CD14-positive monocyte (primary cell): ENCODE measurements around the gene PITPNB. TPM values are rescaled to one million over a fixed set of nuclear protein-coding genes. Genes with fewer than 3 reads are reported as not detected.

Experiments
- DNase-seq, 3 donors: peaks; one replicate each; pipeline ENCODE4 v3.0.0-alpha.2; 2011 to 2022
- H2AFZ ChIP-seq: 2 replicates; pipeline ENCODE4 v1.6.0; 2012; ENCODE audit warnings: mild to moderate bottlenecking, low read depth, low read length, inconsistent platforms; ENCODE audit not compliant: insufficient read depth, poor library complexity, severe bottlenecking
- H3K27ac ChIP-seq, 2 donors: 1 replicate in 1 of 2; 2 replicates in 1 of 2; pipeline ENCODE4 v1.5.1; 2012 to 2013; ENCODE audit warnings: low read length in 2 of 2, control low read depth in 1 of 2, inconsistent platforms in 1 of 2, low read depth in 1 of 2, mild to moderate bottlenecking in 1 of 2
- H3K27me3 ChIP-seq, 2 donors: one replicate each; pipeline versions ENCODE4 v1.6.0 to v1.6.1; 2011 to 2013; ENCODE audit warnings: low read length in 2 of 2; ENCODE audit not compliant: control insufficient read depth in 2 of 2, insufficient read depth in 2 of 2
- H3K36me3 ChIP-seq, 2 donors: replicated peaks in 1 of 2; 1 replicate in 1 of 2; 2 replicates in 1 of 2; pipeline versions ENCODE4 v1.5.1 to v1.6.1; 2012 to 2013; ENCODE audit warnings: low read length in 2 of 2, control low read depth in 1 of 2, inconsistent platforms in 1 of 2, mild to moderate bottlenecking in 1 of 2; ENCODE audit not compliant: insufficient read depth in 2 of 2, control insufficient read depth in 1 of 2
- H3K4me1 ChIP-seq, 2 donors: 1 replicate in 1 of 2; 2 replicates in 1 of 2; pipeline versions ENCODE4 v1.5.1 to v1.6.1; 2012 to 2013; ENCODE audit warnings: low read length in 2 of 2, control low read depth in 1 of 2, inconsistent platforms in 1 of 2, mild to moderate bottlenecking in 1 of 2, moderate library complexity in 1 of 2; ENCODE audit not compliant: insufficient read depth in 2 of 2, control insufficient read depth in 1 of 2
- H3K4me2 ChIP-seq: replicated peaks from 2 replicates; pipeline ENCODE3; 2012; ENCODE audit warnings: low read length, moderate library complexity, mild to moderate bottlenecking; ENCODE audit not compliant: poor library complexity, severe bottlenecking; ENCODE audit errors: extremely low read depth
- H3K4me3 ChIP-seq, 3 experiments: fragments of 200-600 bp in 1 of 3; sonication (generic) in 1 of 3; replicated peaks in 1 of 3; 1 replicate in 2 of 3; 2 replicates in 1 of 3; pipeline ENCODE4 v1.5.1; 2011 to 2013; ENCODE audit warnings: low read length in 3 of 3, mild to moderate bottlenecking in 3 of 3, control low read depth in 2 of 3, low read depth in 2 of 3, inconsistent platforms in 1 of 3, moderate library complexity in 1 of 3
- H3K79me2 ChIP-seq: 2 replicates; pipeline ENCODE4 v1.6.0; 2012; ENCODE audit warnings: mild to moderate bottlenecking, control low read depth, inconsistent platforms, low read length, moderate library complexity; ENCODE audit not compliant: insufficient read depth
- H3K9ac ChIP-seq: 2 replicates; pipeline ENCODE4 v1.6.0; 2017; ENCODE audit warnings: low read length, mild to moderate bottlenecking; ENCODE audit not compliant: insufficient read depth, poor library complexity, severe bottlenecking
- H3K9me3 ChIP-seq, 2 donors: replicated peaks in 1 of 2; 1 replicate in 1 of 2; 2 replicates in 1 of 2; pipeline versions ENCODE4 v1.5.1 to v1.6.1; 2012 to 2013; ENCODE audit warnings: low read length in 2 of 2, control low read depth in 1 of 2; ENCODE audit not compliant: control insufficient read depth in 1 of 2, insufficient read depth in 1 of 2
- H4K20me1 ChIP-seq: 2 replicates; pipeline ENCODE4 v1.6.0; 2012; ENCODE audit warnings: mild to moderate bottlenecking, low read length, control low read depth, moderate library complexity; ENCODE audit not compliant: insufficient read depth
- H3K27ac Mint-ChIP-seq, 7 donors: one replicate each; pipeline ENCODE4 v1.8.0; 2020; ENCODE audit warnings: mild to moderate bottlenecking in 7 of 7, mixed read lengths in 7 of 7, moderate library complexity in 6 of 7, inconsistent platforms in 2 of 7
- H3K27me3 Mint-ChIP-seq, 3 donors: one replicate each; pipeline ENCODE4 v1.8.0; 2021 to 2022; ENCODE audit warnings: low read depth in 3 of 3, mild to moderate bottlenecking in 3 of 3, mixed read lengths in 3 of 3, moderate library complexity in 3 of 3, inconsistent platforms in 1 of 3
- H3K36me3 Mint-ChIP-seq, 2 donors: one replicate each; pipeline ENCODE4 v1.8.0; 2020; ENCODE audit warnings: mixed read lengths in 2 of 2, inconsistent platforms in 1 of 2, mild to moderate bottlenecking in 1 of 2
- H3K4me1 Mint-ChIP-seq: one replicate; pipeline ENCODE4 v1.8.0; 2020; ENCODE audit warnings: mild to moderate bottlenecking, mixed read lengths
- H3K4me3 Mint-ChIP-seq, 2 donors: one replicate each; pipeline ENCODE4 v1.8.0; 2020; ENCODE audit warnings: mild to moderate bottlenecking in 2 of 2, mixed read lengths in 2 of 2, moderate library complexity in 1 of 2
- H3K9me3 Mint-ChIP-seq, 7 donors: one replicate each; pipeline ENCODE4 v1.8.0; 2020 to 2022; ENCODE audit warnings: mixed read lengths in 7 of 7, mild to moderate bottlenecking in 6 of 7, moderate library complexity in 6 of 7, inconsistent platforms in 2 of 7
- CTCF ChIP-seq: fragments of 200-600 bp; IDR thresholded peaks from one replicate; pipeline ENCODE4 v1.8.0; 2022; ENCODE audit warnings: antibody characterized with exemption, mild to moderate bottlenecking
- WGBS: methylation state at CpG from one replicate; pipeline ENCODE4 v1.1.5; 2013; ENCODE audit warnings: missing lambda C conversion rate; ENCODE audit not compliant: insufficient coverage; 5-methylcytosine and 5-hydroxymethylcytosine counted together
- intact Hi-C, 2 donors: fragments of 100-400 bp; cut with micrococcal nuclease; formaldehyde crosslinking; loops; one replicate each; pipeline versions ENCODE4 v1.15.0 to v1.15.1; 2023
- polyA minus RNA-seq: library from RNA; depleted of rRNA, polyadenylated mRNA; stranded (reverse); fragments of >200 nt; gene quantifications from 2 replicates; pipeline ENCODE4 v1.2.3, GENCODE V29; 2012
- polyA plus RNA-seq, 3 donors: library from polyadenylated mRNA; depleted of rRNA in 1 of 3; unstranded in 2 of 3; stranded (reverse) in 1 of 3; fragments of 300-500 nt in 2 of 3; fragments of >200 nt in 1 of 3; fragmentation: Illumina TruSeq in 2 of 3; gene quantifications; 1 replicate in 2 of 3; 2 replicates in 1 of 3; pipeline ENCODE4 v1.2.3, GENCODE V29; 2012 to 2021
- total RNA-seq, 12 experiments: library from RNA in 1 of 12; stranded (reverse) in 1 of 12; fragments of 120-200 nt in 1 of 12; gene quantifications; one replicate each; pipeline ENCODE4 v1.2.4 and lab custom pipeline; 2013 to 2026; ENCODE audit warnings: mixed read lengths in 6 of 12, inconsistent platforms in 1 of 12

Gene PITPNB
- 10.4 TPM for total RNA-seq (2013)
- polyA plus RNA-seq: 10 to 100 TPM; 19.2 to 29.1 (median 25.2) TPM
- polyA minus RNA-seq: 6.1 and 8.9 TPM in 2 replicates
- 24.4 to 85.7 (median 32.9) reads per million in 11 experiments for total RNA-seq (lab: John Stamatoyannopoulos, UW)

- Mint-ChIP-seq H3K27me3 (peaks cover 0 to 2% (median 0%) of the 10 kb centered on the region in 3 donors), H3K27ac (peak within 1 kb of the TSS; percentile 95 to 99 (median 97)), H3K4me3 (peak within 1 kb of the TSS; percentile 96 to 99), H3K4me1 (peaks cover 41% of the 10 kb centered on the region), H3K36me3 (peaks cover 5 to 17% of the 10 kb centered on the region in 2 donors), H3K9me3 (peaks cover 0 to 2% (median 0%) of the 10 kb centered on the region in 7 donors)
- no peaks in the 10 kb centered on the region for H3K9me3 ChIP-seq
- peak within 1 kb of the TSS; percentile 86 for H3K4me2 ChIP-seq
- peaks cover 75% of the 10 kb centered on the region for H3K79me2 ChIP-seq
- peaks cover 4 to 15% of the 10 kb centered on the region in 2 donors for H3K36me3 ChIP-seq
- peak within 1 kb of the TSS; percentile 95 for H2AFZ ChIP-seq
- TF ChIP-seq CTCF: no peak
- WGBS: under 1% methylated on average over 68 of the region's 68 CpGs
- H3K4me3 ChIP-seq: peak within 1 kb of the TSS; percentile 73 to 89 (median 78)
- H3K9ac ChIP-seq: peak within 1 kb of the TSS; percentile 91
- peaks cover 18 to 27% of the 10 kb centered on the region in 2 donors for H3K4me1 ChIP-seq
- no peaks in the 10 kb centered on the region for H3K27me3 ChIP-seq
- intact Hi-C loops: loop anchor here in 1 of 2 donors (5.0 kb wide), 2 partner anchors 52 to 1247 kb away; no protein-coding TSS in a partner anchor
- H4K20me1 ChIP-seq: peaks cover 41% of the 10 kb centered on the region
- DNase-seq: peak; percentile 97
- peak within 1 kb of the TSS; percentile 88 to 90 for H3K27ac ChIP-seq
Observed at GRCh38 chr22:27919222-27919941, at the start of gene PITPNB. Gene PITPNB (minus strand): TSS chr22:27919256. CDS start chr22:27919191, 65 bp downstream.

GRCh38 chr22:27966168-27967064, 47.4 kb upstream of the PITPNB start:
- DNase-seq: no peak
- Histone ChIP-seq H2AFZ (no peak overlapping the region), H3K79me2 (no peaks in the 10 kb centered on the region), H3K27ac (no peak overlapping the region), H3K4me1 (no peaks in the 10 kb centered on the region), H4K20me1 (no peaks in the 10 kb centered on the region), H3K4me2 (no peak overlapping the region), H3K9me3 (no peaks in the 10 kb centered on the region), H3K36me3 (no peaks in the 10 kb centered on the region), H3K4me3 (no peak overlapping the region), H3K27me3 (no peaks in the 10 kb centered on the region), H3K9ac (no peak overlapping the region)
- TF ChIP-seq CTCF: no peak
- Mint-ChIP-seq H3K36me3 (peaks cover 2 to 3% of the 10 kb centered on the region in 2 donors), H3K4me3 (no peak overlapping the region), H3K27me3 (peaks cover 0 to 2% (median 0%) of the 10 kb centered on the region in 3 donors), H3K4me1 (no peaks in the 10 kb centered on the region), H3K9me3 (peaks cover 0 to 4% (median 2%) of the 10 kb centered on the region in 7 donors), H3K27ac (no peak overlapping the region)
- WGBS: 90% methylated on average over 10 of the region's 15 CpGs
- intact Hi-C loops: no loop called here
